GM19025 (cell line): ENCODE measurements around the gene COX7B.
A peak's percentile ranks its signal among the peaks of the same experiment; 100 is the strongest.
"Not testable (repeated sequence)": the region's sequence is repeated elsewhere in the genome, so short reads cannot be mapped to it uniquely, and the experiment has no call there.

ENCODE experiments used
- ATAC-seq: cut with Tn5 transposase; IDR thresholded peaks from one replicate; pipeline ENCODE4 v1.9.1; 2021; ENCODE audit warnings: mild to moderate bottlenecking, low read depth, moderate library complexity; ENCODE audit not compliant: unreplicated experiment

COX7B gene

DNA sequence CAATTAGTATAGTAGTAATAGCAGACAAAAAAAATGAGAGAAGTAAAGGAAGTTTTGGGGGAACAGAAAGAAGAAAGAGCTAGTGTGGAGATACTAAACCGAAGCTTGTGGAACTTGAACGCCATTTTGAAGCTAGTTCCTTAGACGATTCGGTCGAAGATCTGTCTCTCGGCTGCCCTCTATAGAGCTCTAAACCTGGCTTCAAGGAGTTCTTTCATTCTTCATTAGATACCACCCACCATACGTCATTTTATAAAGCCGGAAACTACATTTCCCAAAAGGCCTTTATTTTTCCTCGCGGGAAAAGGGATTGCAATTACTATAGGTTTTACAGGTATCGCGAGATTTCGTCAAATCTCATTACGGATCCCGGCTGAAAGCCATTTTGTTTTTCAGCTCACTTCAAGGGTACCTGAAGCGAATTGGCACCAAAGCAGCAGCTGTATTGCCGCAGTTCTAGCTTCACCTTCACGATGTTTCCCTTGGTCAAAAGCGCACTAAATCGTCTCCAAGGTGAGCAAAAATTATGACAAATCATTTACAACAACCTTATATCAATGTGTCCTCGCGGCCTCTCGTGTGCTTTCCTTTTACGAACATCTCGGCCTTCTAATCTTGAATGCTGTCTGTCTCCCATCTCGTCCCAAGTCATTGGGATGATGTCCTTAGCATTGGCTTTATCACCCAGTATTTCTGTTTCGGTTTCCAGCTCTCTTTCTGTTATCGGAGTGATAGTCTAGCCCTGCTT lies at the start of gene COX7B:
COX7B (plus strand) TSS at position 388 of the 748 bp plus-strand sequence; CDS start at position 474, 86 bp downstream.
- ATAC-seq: peak; percentile 50

DNA sequence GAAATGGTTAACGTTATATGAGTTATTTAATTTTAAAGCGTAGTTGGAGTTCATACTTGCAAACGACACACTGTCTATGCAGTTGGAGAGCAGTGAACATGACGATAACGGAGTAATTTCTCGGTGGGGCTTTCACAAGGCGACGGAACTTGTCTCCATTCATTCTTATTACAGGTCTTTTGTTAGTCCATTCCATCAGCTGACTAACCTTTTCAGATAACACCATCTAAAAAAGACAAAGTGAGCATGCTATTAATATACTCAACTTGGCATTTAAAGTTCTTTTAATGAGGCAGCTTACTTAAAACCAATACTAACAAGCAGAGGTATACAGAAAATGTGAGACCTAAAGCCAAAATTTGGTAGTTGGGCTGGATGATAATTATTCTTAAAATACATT lies 23.9 kb upstream of the COX7B start:
- ATAC-seq: no peak

DNA sequence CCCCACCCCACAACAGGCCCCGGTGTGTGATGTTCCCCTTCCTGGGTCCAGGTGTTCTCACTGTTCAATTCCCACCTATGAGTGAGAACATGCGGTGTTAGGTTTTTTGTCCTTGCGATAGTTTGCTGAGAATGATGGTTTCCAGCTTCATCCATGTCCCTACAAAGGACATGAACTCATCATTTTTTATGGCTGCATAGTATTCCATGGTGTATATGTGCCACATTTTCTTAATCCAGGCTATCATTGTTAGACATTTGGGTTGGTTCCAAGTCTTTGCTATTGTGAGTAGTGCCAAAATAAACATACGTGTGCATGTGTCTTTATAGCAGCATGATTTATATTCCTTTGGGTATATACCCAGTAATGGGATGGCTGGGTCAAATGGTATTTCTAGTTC lies 17.9 kb upstream of the COX7B start:
- ATAC-seq: not testable (repeated sequence)

DNA sequence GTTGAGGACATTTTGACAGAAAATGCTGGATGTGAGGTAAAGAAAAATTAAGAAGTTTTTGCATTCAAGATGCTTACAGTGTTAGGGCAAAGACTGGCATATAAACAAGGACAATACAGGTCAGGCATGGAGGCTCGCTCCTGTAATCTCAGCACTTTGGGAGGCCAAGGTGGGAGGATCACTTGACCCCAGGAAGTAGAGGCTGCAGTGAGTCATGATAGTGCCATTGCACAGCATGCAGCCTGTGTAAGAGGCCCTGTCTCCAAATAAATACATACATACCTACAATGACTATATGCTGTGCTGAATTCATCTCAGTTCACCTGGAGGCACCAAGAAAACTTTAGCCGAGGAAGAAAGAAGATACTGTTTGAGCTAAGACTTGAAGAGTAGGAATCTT lies 6.4 kb upstream of the COX7B start:
- no peak for ATAC-seq

DNA sequence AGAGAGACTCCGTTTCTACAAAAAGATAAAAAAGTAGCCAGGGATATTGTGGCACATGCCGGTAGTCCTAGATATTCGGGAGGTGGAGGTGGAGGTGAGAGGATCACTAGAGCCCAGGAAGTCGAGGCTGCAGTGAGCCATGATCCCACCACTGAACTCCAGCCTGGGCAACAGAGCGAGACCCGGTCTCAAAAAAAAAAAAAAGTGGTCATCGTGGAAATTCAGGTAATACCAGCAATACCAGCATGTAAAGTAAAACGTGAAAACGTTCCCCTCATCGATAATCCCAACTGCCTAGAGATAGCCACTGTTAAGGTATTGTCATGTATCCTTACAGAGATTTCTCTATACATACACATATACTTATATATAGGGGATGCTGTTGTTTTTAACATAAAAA lies 5.6 kb upstream of the COX7B start:
- no peak for ATAC-seq

DNA sequence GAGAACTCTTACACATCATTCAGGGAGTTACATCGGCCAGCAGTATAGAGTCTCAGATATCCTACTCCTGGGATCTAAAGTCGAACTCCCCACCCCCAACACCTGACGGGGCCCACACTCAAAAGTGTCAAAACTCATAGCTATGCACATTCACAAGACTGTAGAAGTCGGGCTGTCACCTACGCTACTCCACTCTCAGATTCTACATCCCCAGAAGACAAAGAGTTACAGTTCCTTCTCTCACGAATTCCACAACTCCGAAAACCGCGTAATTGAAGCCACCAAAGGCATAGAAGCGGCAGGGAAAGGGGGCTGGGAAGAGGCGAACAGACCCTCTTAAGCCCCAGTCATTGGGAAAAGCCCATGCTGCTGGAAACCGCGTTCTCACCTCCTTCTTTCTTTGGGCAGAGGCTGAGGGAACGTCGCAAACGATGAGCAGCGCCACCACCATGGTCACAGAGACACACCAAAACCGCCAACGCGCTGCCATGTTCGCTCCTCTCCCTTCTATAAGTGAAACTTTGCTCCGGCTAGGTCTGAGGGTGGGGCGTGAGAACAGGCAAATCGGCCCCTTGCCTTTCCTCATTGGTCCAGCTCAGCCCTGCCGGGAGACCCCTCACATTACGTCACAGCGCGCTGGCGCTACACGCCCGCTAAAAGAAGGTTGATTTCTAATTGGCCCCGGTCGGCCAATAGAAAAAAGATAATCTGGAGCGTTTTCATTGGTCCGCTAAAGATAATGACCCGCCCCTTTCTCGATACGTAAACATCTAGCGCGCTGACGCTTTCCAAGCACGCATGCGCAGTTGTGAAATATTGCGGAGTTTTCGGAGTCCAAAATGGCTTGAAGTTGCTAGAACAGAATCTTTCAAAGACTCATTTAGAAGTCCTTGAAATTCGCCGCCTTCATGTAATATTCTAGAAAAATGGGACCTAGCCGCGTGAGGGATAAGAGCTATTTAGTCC lies 4.1 kb upstream of the COX7B start, which contains the start of gene MAGT1:
MAGT1 (minus strand) TSS at position 515 of the 966 bp plus-strand sequence; CDS start at position 490, 25 bp downstream.
- ATAC-seq: peak; percentile 90

DNA sequence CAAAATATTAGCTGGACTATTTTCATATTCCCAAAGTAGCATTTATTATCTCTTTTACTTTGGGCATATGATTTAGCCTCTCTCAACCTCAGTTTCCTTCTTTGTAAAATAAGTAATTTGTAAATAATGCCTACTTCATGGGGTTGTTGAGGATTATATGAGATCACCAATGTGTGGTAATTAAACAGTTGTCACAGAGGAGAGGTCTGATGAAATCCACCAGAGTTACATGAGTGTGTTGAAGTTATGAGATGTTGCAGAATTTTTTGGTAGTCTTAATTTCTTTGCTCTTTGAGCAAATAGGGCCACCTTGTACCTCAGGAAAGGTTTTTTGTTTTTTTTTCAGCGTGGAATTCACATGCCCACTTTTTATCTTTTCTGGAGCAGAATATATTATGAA lies 1.4 kb downstream of the COX7B start:
- no peak for ATAC-seq

GRCh38 chrX:77901506-77901905 lies 2.2 kb downstream of the COX7B start:
- ATAC-seq: no peak

GRCh38 chrX:77910108-77910840 lies 11.0 kb downstream of the COX7B start, which contains the start of gene ATP7A:
Gene ATP7A, plus strand, starts transcription at chrX:77910693. Its CDS starts 60,949 bp downstream, at chrX:77971642.
- peak; percentile 94 for ATAC-seq

- peak; percentile 72 for ATAC-seq
These were observed 18.1 kb downstream of the COX7B start for GRCh38 chrX:77917294-77917933.

- no peak for ATAC-seq
These were observed 19.3 kb downstream of the COX7B start for GRCh38 chrX:77918568-77918967.

DNA sequence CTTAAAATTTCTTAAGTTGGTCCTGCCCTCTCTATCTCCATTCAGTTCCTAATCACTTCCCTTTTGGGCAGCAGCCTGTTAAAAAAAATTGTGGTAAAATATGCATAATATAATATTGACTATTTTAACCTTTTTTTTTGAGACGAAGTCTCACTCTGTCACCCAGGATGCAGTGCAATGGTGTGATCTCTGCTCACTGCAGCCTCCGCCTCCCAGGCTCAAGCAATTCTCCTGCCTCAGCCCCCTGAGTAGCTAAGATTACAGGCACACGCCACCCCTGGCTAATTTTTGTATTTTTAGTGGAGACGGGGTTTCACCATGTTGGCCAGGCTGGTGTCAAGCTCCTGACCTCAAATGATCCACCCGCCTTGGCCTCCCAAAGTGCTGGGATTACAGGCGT lies 20.1 kb downstream of the COX7B start:
- not testable (repeated sequence) for ATAC-seq

GRCh38 chrX:77922787-77923186 lies 23.5 kb downstream of the COX7B start:
- ATAC-seq: no peak

DNA sequence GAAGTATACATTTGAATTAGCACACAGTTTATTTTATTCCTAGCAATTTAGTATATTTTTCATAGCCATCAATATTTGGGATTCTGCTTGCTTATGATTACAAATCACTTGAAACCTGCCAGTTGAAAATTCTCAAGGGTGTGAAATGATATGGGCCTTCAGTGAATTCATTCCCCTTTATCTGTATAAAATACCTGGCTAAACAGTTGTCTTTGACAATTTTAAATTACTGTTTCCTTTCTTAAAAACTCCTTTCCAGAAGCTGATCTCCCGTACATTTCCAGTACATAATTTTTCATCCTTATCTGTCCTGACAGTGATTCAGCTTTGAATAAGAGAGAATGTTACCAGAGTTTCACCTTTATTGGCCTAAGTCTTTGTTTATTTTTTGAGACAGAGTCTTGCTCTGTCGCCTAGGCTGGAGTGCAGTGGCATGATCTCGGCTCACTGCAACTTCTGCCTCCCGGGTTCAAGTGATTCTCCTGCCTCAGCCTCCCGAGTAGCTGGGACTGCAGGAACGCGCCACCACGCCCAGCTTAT lies 25.1 kb downstream of the COX7B start:
- no peak for ATAC-seq

DNA sequence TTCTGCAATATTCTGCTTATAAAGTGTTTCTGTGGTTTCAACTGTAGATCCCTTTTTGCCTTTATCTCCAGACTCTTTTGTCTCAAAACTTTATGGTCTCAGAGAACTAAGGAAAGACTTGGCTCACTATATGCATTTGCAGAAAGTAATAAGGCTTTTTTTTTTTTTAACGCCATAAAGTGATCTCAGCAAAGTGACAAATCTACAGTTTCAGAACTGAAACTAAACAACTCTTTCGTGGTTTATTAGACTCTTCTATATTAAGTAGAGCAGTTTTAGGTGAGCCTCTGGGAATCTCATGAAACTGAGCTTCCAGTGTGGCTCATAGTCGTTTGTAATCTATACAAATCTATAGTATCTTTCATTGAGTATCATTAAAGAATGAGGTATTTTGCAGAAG lies 26.5 kb downstream of the COX7B start:
- ATAC-seq: no peak

DNA sequence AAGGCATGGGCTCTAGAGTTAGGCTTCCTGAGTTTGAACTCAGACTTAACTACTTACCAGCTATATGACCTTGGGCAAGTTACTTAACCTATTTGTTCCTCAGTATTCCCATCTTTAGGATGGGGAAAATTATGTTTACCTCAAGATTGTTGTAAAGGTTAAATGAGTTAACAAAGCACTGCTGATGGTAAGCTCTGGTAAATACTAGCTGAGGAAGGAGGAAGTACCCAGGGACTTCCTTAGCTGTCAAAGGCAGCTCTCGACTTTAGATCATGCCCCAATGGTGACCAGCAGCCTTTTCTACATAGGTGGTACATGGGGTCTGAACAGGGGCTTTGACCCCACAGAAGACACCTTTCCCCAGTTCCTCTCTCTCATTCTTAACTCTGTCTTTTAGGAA lies 31.3 kb downstream of the COX7B start:
- ATAC-seq: no peak

DNA sequence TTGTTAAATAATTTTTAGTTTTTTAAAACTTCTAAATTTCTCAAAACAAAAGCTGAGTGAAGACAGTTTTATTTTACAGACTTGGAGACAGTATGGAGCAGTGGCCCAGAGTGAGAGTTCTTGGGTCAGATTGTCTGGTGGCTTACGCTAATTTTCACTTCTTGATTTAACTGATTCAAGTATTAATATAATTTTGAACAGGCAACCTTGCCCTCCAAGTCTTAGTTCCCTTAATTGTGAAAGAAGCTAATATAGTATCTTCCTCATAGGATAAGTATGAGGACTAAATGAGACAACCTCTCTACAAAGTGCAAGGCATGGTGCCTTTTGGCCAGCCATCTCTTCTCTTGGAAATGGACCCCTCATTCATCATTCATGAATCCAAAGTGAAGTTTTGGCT lies 36.6 kb downstream of the COX7B start:
- ATAC-seq: no peak

GRCh38 chrX:77936299-77936698 lies 37.0 kb downstream of the COX7B start:
- ATAC-seq: no peak

DNA sequence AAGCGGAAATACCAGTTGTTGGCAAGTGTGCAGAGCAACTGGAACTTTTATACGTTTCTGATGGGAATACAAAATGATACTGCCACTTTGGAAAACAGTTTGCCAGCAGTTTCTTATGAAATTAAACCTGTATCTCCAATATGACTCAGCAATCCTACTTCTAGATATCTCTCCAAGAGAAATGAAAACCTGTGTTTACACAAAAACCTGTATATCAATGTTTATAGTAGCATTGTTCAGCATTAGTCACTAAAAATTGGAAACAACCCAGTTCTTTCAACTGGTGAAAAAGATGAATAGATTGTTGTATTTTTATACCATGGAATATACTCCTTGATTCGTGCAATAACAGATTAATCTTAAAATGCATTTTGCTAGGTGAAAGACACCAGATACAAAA lies 38.0 kb downstream of the COX7B start:
- ATAC-seq: no peak
